GM19035 (cell line): ENCODE data around the gene CALCOCO1.

Experiments used
- ATAC-seq: cut with Tn5 transposase; IDR thresholded peaks from one replicate; pipeline ENCODE4 v1.9.1; 2021; ENCODE audit not compliant: unreplicated experiment

The CALCOCO1 gene

DNA sequence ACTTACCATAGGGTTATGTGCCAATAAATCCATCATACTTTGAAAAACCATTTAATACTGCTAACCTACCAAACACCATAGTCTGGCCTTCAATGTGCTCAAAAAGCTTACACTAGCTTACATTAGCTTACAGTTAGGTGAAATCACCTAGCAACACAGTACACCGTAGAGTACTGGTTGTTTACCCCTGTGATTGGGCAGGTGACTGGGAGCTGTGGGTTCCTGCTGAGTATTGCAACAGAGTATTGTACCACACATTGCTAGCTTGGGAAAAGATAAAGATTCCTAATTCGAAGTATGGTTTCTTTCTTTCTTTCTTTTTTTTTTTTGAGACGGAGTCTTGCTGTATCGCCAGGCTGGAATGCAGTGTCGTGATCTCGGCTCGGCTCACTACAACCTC, 56.9 kb downstream of the CALCOCO1 start:
- no peak for ATAC-seq

DNA sequence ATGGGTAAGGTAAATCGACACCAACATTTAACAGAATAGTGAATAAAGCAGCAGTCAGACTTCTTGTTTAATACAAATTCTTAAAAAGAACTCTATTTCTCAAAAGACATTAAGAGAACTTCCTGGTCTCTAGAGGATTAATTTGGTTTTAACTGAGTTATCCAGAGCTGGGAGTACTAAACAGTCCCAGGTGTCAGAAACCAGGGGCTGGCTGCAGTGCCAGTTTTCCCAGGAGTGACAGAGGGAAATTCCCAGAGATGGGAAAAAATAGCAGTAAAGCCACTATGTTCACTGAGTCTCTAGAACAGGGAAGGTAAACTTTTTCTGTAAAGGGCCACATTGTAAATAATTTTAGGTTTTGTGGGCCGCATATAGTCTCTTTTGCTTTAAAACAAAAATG, 60.2 kb downstream of the CALCOCO1 start:
- no peak for ATAC-seq

DNA sequence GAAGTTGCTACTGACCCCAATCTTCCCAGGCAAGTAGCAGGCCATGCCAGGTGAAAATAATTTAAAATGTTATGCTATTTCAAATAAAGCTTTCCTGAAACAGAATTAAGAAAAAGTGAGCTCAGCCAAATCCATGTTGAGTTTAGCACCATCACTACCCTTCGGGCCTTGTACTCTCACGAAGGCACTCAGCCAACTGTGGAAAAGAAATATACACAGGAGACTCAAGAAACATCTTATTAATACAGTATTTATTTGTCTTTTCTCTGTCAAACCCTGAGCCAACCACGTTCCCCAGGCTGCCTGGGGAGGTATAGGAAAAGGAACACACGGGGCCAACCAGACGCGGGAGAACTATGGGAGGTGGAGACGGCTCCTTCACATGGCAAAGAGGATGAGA, 62.3 kb downstream of the CALCOCO1 start:
- ATAC-seq: no peak

DNA sequence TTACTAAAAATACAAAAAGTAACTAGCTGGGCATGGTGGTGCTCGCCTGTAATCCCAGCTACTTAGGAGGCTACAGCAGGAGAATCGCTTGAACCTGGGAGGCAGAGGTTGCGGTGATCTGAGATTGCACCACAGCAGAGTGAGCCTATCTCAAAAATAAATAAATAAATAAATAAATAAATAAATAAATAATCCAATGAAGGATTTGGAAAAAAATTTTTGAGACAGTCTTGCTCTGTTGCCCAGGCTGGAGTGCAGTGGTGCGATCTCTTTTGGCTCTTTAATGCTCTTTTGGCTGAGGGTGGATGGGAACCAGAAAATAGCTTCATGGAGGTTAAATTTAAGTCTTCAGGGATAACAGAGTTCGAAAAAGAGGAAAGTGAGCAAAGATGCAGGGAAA, 63.1 kb downstream of the CALCOCO1 start:
- ATAC-seq: no peak

DNA sequence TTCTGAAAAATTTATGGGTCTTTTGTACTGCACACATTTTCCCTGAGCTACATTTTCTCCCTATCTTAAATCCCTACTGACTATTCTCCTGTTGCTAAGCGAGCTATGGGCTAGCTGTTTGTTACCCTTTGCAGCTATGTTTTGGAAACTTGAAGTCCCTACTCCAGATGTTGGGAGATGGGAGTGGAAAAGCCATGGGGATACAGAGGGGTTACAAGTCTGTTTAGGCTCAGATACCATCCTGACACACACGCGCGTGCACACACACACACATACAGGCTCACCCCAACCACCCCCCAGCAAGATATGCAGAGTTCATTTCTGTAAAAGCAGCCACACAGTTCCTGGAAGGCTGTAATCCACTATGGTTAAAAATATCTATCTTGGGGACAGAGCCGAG, 67.2 kb downstream of the CALCOCO1 start:
- no peak for ATAC-seq

DNA sequence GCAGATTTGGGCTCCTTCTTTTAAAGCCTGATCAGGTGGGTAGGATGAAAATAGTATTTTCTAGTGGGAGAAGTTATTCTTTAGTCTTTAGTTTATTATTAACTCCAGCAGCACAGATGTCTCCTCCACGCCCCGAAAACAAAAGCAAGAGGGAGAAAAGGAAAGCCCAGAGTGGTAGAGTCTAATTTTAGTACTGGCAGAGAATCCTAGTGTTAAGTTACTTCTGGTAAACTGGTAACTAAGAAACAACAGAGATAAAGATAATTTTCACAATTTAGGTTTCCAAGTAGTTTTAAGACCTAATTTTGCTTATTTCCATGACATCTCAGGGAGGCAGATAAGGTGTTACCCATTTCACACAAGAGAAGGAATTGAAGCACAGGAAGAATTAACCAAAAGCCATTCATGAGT, 67.7 kb downstream of the CALCOCO1 start:
- no peak for ATAC-seq

DNA sequence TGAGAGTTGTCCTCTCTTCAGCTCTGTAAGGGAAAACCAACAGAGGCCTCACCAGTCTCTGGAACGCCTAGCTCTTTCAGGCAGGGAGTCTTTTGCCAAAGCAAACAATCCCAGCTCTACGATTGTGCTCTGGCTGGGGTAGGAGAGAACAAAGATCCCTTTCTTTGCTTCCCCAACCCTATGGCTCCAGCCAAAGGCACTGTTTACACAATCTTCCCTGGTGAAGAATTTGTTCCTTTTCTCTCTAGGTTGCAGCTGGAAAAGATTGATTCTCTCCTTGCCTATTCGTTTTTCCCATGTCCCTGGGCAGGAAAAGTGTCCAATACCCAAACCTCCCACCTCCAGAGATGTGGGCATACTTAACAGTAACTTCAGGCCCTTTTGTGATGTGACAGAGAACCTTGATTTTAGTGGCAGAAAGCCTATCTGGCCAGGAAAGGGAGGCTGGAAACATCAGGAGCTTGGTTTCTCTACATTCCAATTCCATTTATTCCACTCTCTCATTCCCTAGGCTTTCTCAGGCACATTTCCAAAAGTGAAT, 68.2 kb downstream of the CALCOCO1 start:
- ATAC-seq: no peak
